K562 (cell line): ENCODE data around the gene ETV3L. TPM values are rescaled to one million over a fixed set of nuclear protein-coding genes. Genes with fewer than 3 reads are reported as not detected.

Experiments used
- CSDE1 ChIP-seq, 2 experiments: fragments of 450-650 bp; IDR thresholded peaks; 2 replicates each; pipeline ENCODE4 v1.6.1; 2016; ENCODE audit warnings: mild to moderate bottlenecking in 1 of 2
- ERF ChIP-seq: fragments of 450-650 bp; formaldehyde crosslinking; IDR thresholded peaks from 2 replicates; pipeline ENCODE4 v1.4.0; 2020; ENCODE audit warnings: mild to moderate bottlenecking, mixed read lengths
- FUS ChIP-seq: fragments of 200-400 bp; formaldehyde crosslinking; optimal IDR thresholded peaks from 2 replicates; pipeline ENCODE3; 2017; ENCODE audit warnings: low read depth, low read length
- GTF2A2 ChIP-seq: IDR thresholded peaks from 2 replicates; pipeline ENCODE4 v1.6.1; 2016; ENCODE audit warnings: mild to moderate bottlenecking, missing genetic modification characterization, missing compliant biosample characterization
- MBD2 ChIP-seq: sonication (generic); IDR thresholded peaks from 2 replicates; pipeline ENCODE4 v1.6.1; 2016; ENCODE audit warnings: low read depth, borderline replicate concordance
- OTX1 ChIP-seq: fragments of 450-650 bp; formaldehyde crosslinking; IDR thresholded peaks from 2 replicates; pipeline ENCODE4 v1.4.0; 2022; ENCODE audit warnings: mild to moderate bottlenecking
- PHB2 ChIP-seq: fragments of 450-650 bp; IDR thresholded peaks from 2 replicates; pipeline ENCODE4 v1.6.1; 2017; ENCODE audit warnings: low read depth
- RAD21 ChIP-seq, 2 experiments: fragments of 250-450 bp in 1 of 2; fragments of 450-650 bp in 1 of 2; sonication (Bioruptor Pico) in 1 of 2; formaldehyde crosslinking in 1 of 2; IDR thresholded peaks in 1 of 2; conservative IDR thresholded peaks in 1 of 2; 2 replicates each; pipeline versions ENCODE4 v1.4.0 to v1.8.0; 2020 to 2022; ENCODE audit warnings: mild to moderate bottlenecking in 2 of 2, moderate library complexity in 1 of 2
- SIN3A ChIP-seq, 2 experiments: fragments of 150-350 bp in 1 of 2; IDR thresholded peaks; 2 replicates each; pipeline ENCODE4 v1.6.1; 2011 to 2016; ENCODE audit warnings: borderline replicate concordance in 2 of 2, low read depth in 2 of 2, low read length in 2 of 2, mild to moderate bottlenecking in 2 of 2, moderate library complexity in 2 of 2; ENCODE audit not compliant: control insufficient read depth in 1 of 2
- ZBTB1 ChIP-seq: sonication (generic); formaldehyde crosslinking; IDR thresholded peaks from 2 replicates; pipeline ENCODE4 v1.8.1; 2023; ENCODE audit warnings: missing genetic modification reagents, low read depth, mild to moderate bottlenecking, borderline replicate concordance
- ZNF140 ChIP-seq: fragments of 250-450 bp; sonication (Bioruptor Pico); IDR thresholded peaks from 2 replicates; pipeline ENCODE4 v1.8.0; 2021; ENCODE audit warnings: moderate library complexity, mild to moderate bottlenecking, inconsistent platforms
- ZNF197 ChIP-seq: fragments of 200-800 bp; sonication (Bioruptor generic); IDR thresholded peaks from 2 replicates; pipeline ENCODE4 v1.6.1; 2016; ENCODE audit warnings: low read depth, missing genetic modification characterization, missing compliant biosample characterization
- ZNF212 ChIP-seq: fragments of 450-650 bp; formaldehyde crosslinking; IDR thresholded peaks from 2 replicates; pipeline ENCODE4 v1.4.0; 2020; ENCODE audit warnings: mild to moderate bottlenecking
- ZNF324 ChIP-seq: fragments of 250-450 bp; sonication (Bioruptor Pico); IDR thresholded peaks from 2 replicates; pipeline ENCODE4 v1.4.0; 2020; ENCODE audit warnings: mild to moderate bottlenecking
- ZNF561 ChIP-seq: fragments of 450-650 bp; formaldehyde crosslinking; conservative IDR thresholded peaks from 2 replicates; pipeline ENCODE4 v1.4.0; 2020; ENCODE audit warnings: mild to moderate bottlenecking, moderate library complexity
- ZNF57 ChIP-seq: fragments of 450-650 bp; formaldehyde crosslinking; IDR thresholded peaks from 2 replicates; pipeline ENCODE4 v1.4.0; 2020; ENCODE audit warnings: mild to moderate bottlenecking, moderate library complexity
- ZNF764 ChIP-seq: fragments of 250-450 bp; sonication (Bioruptor Pico); IDR thresholded peaks from 2 replicates; pipeline ENCODE4 v1.4.0; 2020; ENCODE audit warnings: low read depth, mild to moderate bottlenecking, moderate library complexity
- polyA plus RNA-seq, 8 experiments: library from polyadenylated mRNA; depleted of rRNA in 4 of 8; stranded (reverse) in 5 of 8; unstranded in 3 of 8; fragments of >200 nt; fragmentation: Nextera tagmentation in 2 of 8; fragmentation: Illumina TruSeq in 1 of 8; extraction: Ambion mirVana in 2 of 8; extraction: Trizol in 1 of 8; gene quantifications; 2 replicates each; pipeline versions ENCODE4 v1.2.1 to v1.2.3, GENCODE V29; 2011 to 2014; ENCODE audit warnings: inconsistent platforms in 1 of 8, missing spikeins in 1 of 8
- total RNA-seq, 7 experiments: library from RNA; depleted of rRNA in 6 of 7; stranded (reverse); fragments of >200 nt in 6 of 7; fragmentation: Illumina TruSeq in 2 of 7; extraction: Trizol in 2 of 7; gene quantifications; 2 replicates each; pipeline versions ENCODE4 v1.2.1 to v1.2.3, GENCODE V29; 2011 to 2021; ENCODE audit warnings: low replicate concordance in 1 of 7
- TF ChIP-seq, protein P1 (sequence below), 2 experiments: fragments of 150-350 bp in 1 of 2; IDR thresholded peaks; 2 replicates each; pipeline ENCODE4 v1.6.1; 2012 to 2016; ENCODE audit warnings: low read depth in 2 of 2, low read length in 2 of 2, mild to moderate bottlenecking in 1 of 2, moderate library complexity in 1 of 2
- TF ChIP-seq, protein P2 (sequence below): fragments of 250-450 bp; sonication (Bioruptor Pico); IDR thresholded peaks from 2 replicates; pipeline ENCODE4 v1.5.1; 2021; ENCODE audit warnings: mild to moderate bottlenecking
- TF ChIP-seq, protein P3 (sequence below): sonication (generic); formaldehyde crosslinking; IDR thresholded peaks from 2 replicates; pipeline ENCODE4 v1.4.0; 2020; ENCODE audit warnings: mild to moderate bottlenecking, missing genetic modification reagents
- TF ChIP-seq, protein P4 (sequence below): fragments of 450-650 bp; IDR thresholded peaks from 2 replicates; pipeline ENCODE4 v1.6.1; 2016; ENCODE audit warnings: missing biosample characterization, missing genetic modification characterization

The ETV3L gene
- total and polyA plus RNA-seq, 9 of the 15 experiments (the other 6 are each of a cell fraction or from before 2014, with no cell fraction given), result not detected

DNA sequence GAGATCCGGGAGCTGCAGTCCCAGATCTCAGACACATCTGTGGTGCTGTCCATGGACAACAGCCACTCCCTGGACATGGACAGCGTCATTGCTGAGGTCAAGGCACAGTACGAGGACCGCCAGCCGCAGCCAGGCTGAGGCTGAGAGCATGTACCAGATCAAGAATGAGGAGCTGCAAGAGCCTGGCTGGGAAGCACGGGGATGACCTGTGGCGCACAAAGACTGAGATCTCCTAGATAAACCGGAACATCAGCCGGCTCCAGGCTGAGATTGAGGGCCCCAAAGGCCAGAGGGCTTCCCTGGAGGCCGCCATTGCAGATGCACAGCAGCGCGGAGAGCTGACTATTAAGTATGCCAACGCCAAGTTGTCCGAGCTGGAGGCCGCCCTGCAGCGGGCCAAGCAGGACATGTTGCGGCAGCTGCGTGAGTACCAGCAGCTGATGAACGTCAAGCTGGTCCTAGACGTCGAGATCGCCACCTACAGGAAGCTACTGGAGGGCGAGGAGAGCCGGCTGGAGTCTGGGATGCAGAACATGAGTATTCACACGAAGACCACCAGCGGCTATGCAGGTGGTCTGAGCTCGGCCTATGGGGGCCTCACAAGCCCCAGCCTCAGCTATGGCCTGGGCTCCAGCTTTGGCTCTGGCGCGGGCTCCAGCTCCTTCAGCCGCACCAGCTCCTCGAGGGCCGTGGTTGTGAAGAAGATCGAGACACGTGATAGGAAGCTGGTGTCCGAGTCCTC, 25.5 kb downstream of the ETV3L start (continued):
- TF ChIP-seq ZNF212 (CRISPR knock-in tag) (no peak), ZNF140 (CRISPR knock-in tag) (no peak), ERF (CRISPR knock-in tag) (no peak), ZNF57 (CRISPR knock-in tag) (no peak), RAD21 (CRISPR knock-in tag; conservative IDR thresholded peaks at IDR 0.05 in 1 of 2, IDR thresholded peaks at IDR 0.05 in 1 of 2) (peak; percentile 55 to 78), ZNF561 (CRISPR knock-in tag) (no peak), ZNF764 (CRISPR knock-in tag) (no peak), OTX1 (CRISPR knock-in tag) (no peak), FUS (no peak), GTF2A2 (no peak), CSDE1 (IDR thresholded peaks at IDR 0.05) (no peak), SIN3A (IDR thresholded peaks at IDR 0.05; ENCODE audit: borderline replicate concordance in 2 of 2, control insufficient read depth in 1 of 2, low read depth in 2 of 2, low read length in 2 of 2) (no peak), ZBTB1 (no peak), ZNF324 (CRISPR knock-in tag) (no peak), MBD2 (no peak), ZNF197 (no peak), PHB2 (no peak)
- TF ChIP-seq, protein P1, sequence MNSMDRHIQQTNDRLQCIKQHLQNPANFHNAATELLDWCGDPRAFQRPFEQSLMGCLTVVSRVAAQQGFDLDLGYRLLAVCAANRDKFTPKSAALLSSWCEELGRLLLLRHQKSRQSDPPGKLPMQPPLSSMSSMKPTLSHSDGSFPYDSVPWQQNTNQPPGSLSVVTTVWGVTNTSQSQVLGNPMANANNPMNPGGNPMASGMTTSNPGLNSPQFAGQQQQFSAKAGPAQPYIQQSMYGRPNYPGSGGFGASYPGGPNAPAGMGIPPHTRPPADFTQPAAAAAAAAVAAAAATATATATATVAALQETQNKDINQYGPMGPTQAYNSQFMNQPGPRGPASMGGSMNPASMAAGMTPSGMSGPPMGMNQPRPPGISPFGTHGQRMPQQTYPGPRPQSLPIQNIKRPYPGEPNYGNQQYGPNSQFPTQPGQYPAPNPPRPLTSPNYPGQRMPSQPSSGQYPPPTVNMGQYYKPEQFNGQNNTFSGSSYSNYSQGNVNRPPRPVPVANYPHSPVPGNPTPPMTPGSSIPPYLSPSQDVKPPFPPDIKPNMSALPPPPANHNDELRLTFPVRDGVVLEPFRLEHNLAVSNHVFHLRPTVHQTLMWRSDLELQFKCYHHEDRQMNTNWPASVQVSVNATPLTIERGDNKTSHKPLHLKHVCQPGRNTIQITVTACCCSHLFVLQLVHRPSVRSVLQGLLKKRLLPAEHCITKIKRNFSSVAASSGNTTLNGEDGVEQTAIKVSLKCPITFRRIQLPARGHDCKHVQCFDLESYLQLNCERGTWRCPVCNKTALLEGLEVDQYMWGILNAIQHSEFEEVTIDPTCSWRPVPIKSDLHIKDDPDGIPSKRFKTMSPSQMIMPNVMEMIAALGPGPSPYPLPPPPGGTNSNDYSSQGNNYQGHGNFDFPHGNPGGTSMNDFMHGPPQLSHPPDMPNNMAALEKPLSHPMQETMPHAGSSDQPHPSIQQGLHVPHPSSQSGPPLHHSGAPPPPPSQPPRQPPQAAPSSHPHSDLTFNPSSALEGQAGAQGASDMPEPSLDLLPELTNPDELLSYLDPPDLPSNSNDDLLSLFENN (IDR thresholded peaks at IDR 0.05; ENCODE audit: low read depth in 2 of 2, low read length in 2 of 2), result no peak
- TF ChIP-seq, protein P2, sequence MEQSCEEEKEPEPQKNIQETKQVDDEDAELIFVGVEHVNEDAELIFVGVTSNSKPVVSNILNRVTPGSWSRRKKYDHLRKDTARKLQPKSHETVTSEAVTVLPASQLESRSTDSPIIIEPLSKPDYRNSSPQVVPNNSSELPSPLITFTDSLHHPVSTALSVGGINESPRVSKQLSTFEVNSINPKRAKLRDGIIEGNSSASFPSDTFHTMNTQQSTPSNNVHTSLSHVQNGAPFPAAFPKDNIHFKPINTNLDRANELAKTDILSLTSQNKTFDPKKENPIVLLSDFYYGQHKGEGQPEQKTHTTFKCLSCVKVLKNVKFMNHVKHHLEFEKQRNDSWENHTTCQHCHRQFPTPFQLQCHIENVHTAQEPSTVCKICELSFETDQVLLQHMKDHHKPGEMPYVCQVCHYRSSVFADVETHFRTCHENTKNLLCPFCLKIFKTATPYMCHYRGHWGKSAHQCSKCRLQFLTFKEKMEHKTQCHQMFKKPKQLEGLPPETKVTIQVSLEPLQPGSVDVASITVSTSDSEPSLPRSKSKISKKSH, result no peak
- TF ChIP-seq, protein P3, sequence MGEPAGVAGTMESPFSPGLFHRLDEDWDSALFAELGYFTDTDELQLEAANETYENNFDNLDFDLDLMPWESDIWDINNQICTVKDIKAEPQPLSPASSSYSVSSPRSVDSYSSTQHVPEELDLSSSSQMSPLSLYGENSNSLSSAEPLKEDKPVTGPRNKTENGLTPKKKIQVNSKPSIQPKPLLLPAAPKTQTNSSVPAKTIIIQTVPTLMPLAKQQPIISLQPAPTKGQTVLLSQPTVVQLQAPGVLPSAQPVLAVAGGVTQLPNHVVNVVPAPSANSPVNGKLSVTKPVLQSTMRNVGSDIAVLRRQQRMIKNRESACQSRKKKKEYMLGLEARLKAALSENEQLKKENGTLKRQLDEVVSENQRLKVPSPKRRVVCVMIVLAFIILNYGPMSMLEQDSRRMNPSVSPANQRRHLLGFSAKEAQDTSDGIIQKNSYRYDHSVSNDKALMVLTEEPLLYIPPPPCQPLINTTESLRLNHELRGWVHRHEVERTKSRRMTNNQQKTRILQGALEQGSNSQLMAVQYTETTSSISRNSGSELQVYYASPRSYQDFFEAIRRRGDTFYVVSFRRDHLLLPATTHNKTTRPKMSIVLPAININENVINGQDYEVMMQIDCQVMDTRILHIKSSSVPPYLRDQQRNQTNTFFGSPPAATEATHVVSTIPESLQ (CRISPR knock-in tag), result no peak
- TF ChIP-seq, protein P4, sequence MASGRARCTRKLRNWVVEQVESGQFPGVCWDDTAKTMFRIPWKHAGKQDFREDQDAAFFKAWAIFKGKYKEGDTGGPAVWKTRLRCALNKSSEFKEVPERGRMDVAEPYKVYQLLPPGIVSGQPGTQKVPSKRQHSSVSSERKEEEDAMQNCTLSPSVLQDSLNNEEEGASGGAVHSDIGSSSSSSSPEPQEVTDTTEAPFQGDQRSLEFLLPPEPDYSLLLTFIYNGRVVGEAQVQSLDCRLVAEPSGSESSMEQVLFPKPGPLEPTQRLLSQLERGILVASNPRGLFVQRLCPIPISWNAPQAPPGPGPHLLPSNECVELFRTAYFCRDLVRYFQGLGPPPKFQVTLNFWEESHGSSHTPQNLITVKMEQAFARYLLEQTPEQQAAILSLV (tag), result no peak
